ENCODE measurements around the gene TRIM64C.
"Not testable (repeated sequence)": the region's sequence is repeated elsewhere in the genome, so short reads cannot be mapped to it uniquely, and the experiment has no call there.

The TRIM64C gene

GRCh38 chr11:49059012-49059411, at the start of gene TRIM64C:
Gene TRIM64C, minus strand, starts transcription at chr11:49059112. Its CDS starts 0 bp downstream, at chr11:49059112.
- DNase-seq = not testable (repeated sequence)

GRCh38 chr11:49102356-49102755, 43.4 kb upstream of the TRIM64C start:
- not testable (repeated sequence) for DNase-seq

- DNase-seq = not testable (repeated sequence)
Observed at GRCh38 chr11:49069897-49070296, 11.0 kb upstream of the TRIM64C start.

GRCh38 chr11:49049821-49050220, 9.1 kb downstream of the TRIM64C start:
- not testable (repeated sequence) for DNase-seq

- DNase-seq = not testable (repeated sequence)
Observed at GRCh38 chr11:49048229-49048628, 10.7 kb downstream of the TRIM64C start.

GRCh38 chr11:49028523-49028922, 30.4 kb downstream of the TRIM64C start, which contains the start of gene TRIM49B:
Gene TRIM49B, plus strand, starts transcription at chr11:49028823. Its CDS starts 2,777 bp downstream, at chr11:49031600.
- DNase-seq = not testable (repeated sequence)

Measured in cerebellar nuclear complex (tissue), 1 donor.